Tibial artery (tissue), 4 donors: ENCODE measurements around the gene PRR3.
"Not testable (repeated sequence)": the region's sequence is repeated elsewhere in the genome, so short reads cannot be mapped to it uniquely, and the experiment has no call there.

Experiments
- DNase-seq, 2 donors: peaks; one replicate each; pipeline ENCODE4 v3.0.0-alpha.2; 2019
- H3K27ac ChIP-seq, 2 donors: fragments of 200-600 bp; sonication (generic) in 1 of 2; 1 replicate in 1 of 2; 2 replicates in 1 of 2; pipeline ENCODE4 v1.5.1; 2018 to 2019; ENCODE audit warnings: mild to moderate bottlenecking in 1 of 2
- H3K27me3 ChIP-seq, 2 donors: fragments of 200-600 bp; sonication (generic) in 1 of 2; one replicate each; pipeline versions ENCODE4 v1.5.1 to v1.6.0; 2016 to 2019
- H3K36me3 ChIP-seq, 3 donors: fragments of 200-600 bp; sonication (generic) in 2 of 3; one replicate each; pipeline ENCODE4 v1.5.1; 2016 to 2019; ENCODE audit warnings: mild to moderate bottlenecking in 2 of 3
- H3K4me1 ChIP-seq, 4 donors: fragments of 200-600 bp; sonication (generic) in 2 of 4; 1 replicate in 3 of 4; 2 replicates in 1 of 4; pipeline ENCODE4 v1.5.1; 2016 to 2019
- H3K4me3 ChIP-seq, 2 donors: fragments of 200-600 bp; sonication (generic) in 1 of 2; 1 replicate in 1 of 2; 2 replicates in 1 of 2; pipeline ENCODE4 v1.5.1; 2018 to 2019; ENCODE audit warnings: mild to moderate bottlenecking in 2 of 2
- H3K9me3 ChIP-seq, 3 donors: fragments of 200-600 bp; sonication (generic) in 1 of 3; one replicate each; pipeline ENCODE4 v1.5.1; 2016 to 2019
- CTCF ChIP-seq, 2 experiments: fragments of 200-600 bp in 1 of 2; fragments of 450-650 bp in 1 of 2; IDR thresholded peaks; one replicate each; pipeline ENCODE4 v1.5.1; 2017 to 2019; ENCODE audit warnings: antibody characterized with exemption in 2 of 2, mild to moderate bottlenecking in 1 of 2, moderate library complexity in 1 of 2
- intact Hi-C: fragments of 100-400 bp; cut with DNase I; formaldehyde crosslinking; loops from one replicate; pipeline ENCODE4 v1.15.0; 2023; ENCODE audit warnings: low total_unique reads

Gene PRR3

GRCh38 chr6:30597315-30598144, 40.4 kb downstream of the PRR3 start:
- peaks cover 26 to 48% (median 28%) of the 10 kb centered on the region in 3 donors for H3K36me3 ChIP-seq
- peak; percentile 85 to 86 for DNase-seq
- TF ChIP-seq CTCF (IDR thresholded peaks at IDR 0.05): peak; percentile 71 to 79
- not testable (repeated sequence) for H3K27ac ChIP-seq, H3K4me1 ChIP-seq, H3K27me3 ChIP-seq, H3K4me3 ChIP-seq, H3K9me3 ChIP-seq
- intact Hi-C loops: loop anchor here (5.0 kb wide), 1 partner anchor 50 kb away; no protein-coding TSS in a partner anchor

GRCh38 chr6:30598912-30599624, 42.0 kb downstream of the PRR3 start:
- no peaks in the 10 kb centered on the region for H3K27me3 ChIP-seq
- intact Hi-C loops: loop anchor here (5.0 kb wide), 1 partner anchor 52 kb away; no protein-coding TSS in a partner anchor
- H3K9me3 ChIP-seq: no peaks in the 10 kb centered on the region
- no peak overlapping the region for H3K27ac ChIP-seq
- no peak for DNase-seq
- H3K4me3 ChIP-seq: no peak overlapping the region
- H3K36me3 ChIP-seq: peaks cover 38 to 48% (median 41%) of the 10 kb centered on the region in 3 donors
- no peaks in the 10 kb centered on the region for H3K4me1 ChIP-seq
- no peak for TF ChIP-seq CTCF (IDR thresholded peaks at IDR 0.05)

GRCh38 chr6:30599625-30600324, 42.7 kb downstream of the PRR3 start:
- no peak for DNase-seq
- peaks cover 41 to 48% (median 44%) of the 10 kb centered on the region in 3 donors for H3K36me3 ChIP-seq
- H3K4me3 ChIP-seq: no peak overlapping the region
- H3K27me3 ChIP-seq: no peaks in the 10 kb centered on the region
- TF ChIP-seq CTCF (IDR thresholded peaks at IDR 0.05): no peak
- no peaks in the 10 kb centered on the region for H3K4me1 ChIP-seq
- H3K27ac ChIP-seq: no peak overlapping the region
- no peaks in the 10 kb centered on the region for H3K9me3 ChIP-seq
- intact Hi-C loops: loop anchor here (5.0 kb wide), 1 partner anchor 52 kb away; no protein-coding TSS in a partner anchor

GRCh38 chr6:30600451-30600961, 43.4 kb downstream of the PRR3 start:
- no peak for TF ChIP-seq CTCF (IDR thresholded peaks at IDR 0.05)
- Histone ChIP-seq H3K4me3 (no peak overlapping the region), H3K27ac (no peak overlapping the region), H3K4me1 (no peaks in the 10 kb centered on the region), H3K27me3 (no peaks in the 10 kb centered on the region), H3K36me3 (peaks cover 49 to 53% (median 50%) of the 10 kb centered on the region in 3 donors), H3K9me3 (no peaks in the 10 kb centered on the region)
- no peak for DNase-seq
- intact Hi-C loops: no loop called here

- no peak overlapping the region for H3K27ac ChIP-seq
- H3K4me1 ChIP-seq: no peaks in the 10 kb centered on the region
- intact Hi-C loops: no loop called here
- H3K4me3 ChIP-seq: no peak overlapping the region
- H3K27me3 ChIP-seq: no peaks in the 10 kb centered on the region
- no peak for DNase-seq
- TF ChIP-seq CTCF (IDR thresholded peaks at IDR 0.05): no peak
- H3K9me3 ChIP-seq: no peaks in the 10 kb centered on the region
- H3K36me3 ChIP-seq: peaks cover 58 to 62% (median 60%) of the 10 kb centered on the region in 3 donors
These were observed 44.3 kb downstream of the PRR3 start for GRCh38 chr6:30601436-30601814.
